Right forelimb (tissue), 1 donor: Measurements from ENCODE around the gene BEST4.
"Not testable (repeated sequence)": the region's sequence is repeated elsewhere in the genome, so short reads cannot be mapped to it uniquely, and the experiment has no call there.

Experiments used
- DNase-seq: peaks from one replicate; pipeline ENCODE4 v3.0.0-alpha.2; 2018

BEST4 gene

GRCh38 chr1:44776730-44777068 is 11.3 kb downstream of the BEST4 start:
- DNase-seq: peak; percentile 22

DNA sequence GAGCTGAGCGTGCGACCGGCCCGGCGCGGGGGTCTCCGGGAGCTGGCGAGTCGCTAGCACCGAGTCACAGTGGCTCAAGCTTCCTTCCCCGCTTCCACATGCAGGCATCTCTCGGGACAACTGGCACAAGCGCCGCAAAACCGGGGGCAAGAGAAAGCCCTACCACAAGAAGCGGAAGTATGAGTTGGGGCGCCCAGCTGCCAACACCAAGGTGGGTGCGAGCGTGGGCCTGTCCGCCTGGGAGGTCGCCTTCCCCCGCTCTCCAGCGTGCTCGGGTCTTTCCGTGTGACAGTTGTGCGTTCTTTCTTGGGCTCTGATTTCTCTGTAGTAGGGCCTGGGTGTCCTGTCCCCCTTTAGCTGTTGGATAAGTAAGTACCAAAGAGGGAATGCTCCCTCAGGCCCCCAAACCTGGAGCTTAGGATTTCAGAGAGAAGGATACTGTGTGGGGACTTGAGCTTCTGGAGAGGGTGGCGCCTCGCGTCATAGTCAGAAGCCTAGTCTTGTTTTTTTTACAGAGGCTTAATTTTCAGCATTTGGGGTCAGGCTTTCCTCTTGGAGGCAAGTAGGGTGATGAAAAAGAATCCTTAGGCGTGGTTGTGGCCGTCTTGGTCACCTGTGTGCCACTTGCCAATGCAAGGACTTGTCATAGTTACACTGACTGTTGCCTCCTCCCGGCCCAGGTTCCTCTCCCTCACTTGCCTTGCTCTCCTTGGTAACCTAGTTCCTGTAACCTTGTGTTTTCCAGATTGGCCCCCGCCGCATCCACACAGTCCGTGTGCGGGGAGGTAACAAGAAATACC is 11.8 kb downstream of the BEST4 start:
- no peak for DNase-seq

DNA sequence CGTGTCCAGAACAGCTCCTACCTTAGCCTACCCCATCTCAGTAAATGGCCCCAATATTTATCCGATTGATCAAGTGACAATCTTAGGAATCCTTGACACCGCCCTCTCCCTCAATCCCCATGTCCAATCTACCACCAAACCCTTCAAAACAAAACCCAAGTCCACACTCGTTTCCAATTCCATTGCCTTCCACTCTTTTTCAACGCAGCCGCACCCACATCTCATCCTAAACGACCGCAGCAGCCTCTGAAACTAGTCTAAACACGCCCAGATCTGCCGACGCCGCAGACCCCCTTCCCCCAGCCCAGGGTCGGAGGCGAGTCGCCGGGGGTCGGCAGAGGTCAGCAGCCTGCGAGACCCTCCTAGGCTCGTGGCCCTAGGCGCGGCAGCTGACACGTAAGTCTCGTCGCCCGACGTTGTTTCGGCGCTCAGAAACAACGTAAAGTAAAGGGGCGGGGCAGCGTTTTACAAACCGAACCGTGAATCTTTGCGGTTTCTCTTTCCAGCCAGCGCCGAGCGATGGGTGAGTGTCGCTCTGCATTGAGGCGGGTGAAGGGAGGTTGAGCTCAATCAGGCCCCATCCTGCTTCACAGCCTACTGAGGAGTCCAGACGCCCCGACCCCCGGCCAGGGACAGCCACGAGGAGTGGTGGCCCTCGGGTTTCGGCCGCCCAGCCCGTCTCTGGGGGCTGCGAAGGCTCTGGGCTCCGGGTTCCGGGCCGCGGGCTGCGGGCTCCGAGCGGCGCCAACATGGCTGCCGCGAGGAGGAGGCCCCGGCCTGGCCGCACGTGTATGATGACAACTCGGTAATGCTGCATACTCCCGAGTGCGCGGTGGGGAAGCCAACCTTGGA is 12.7 kb downstream of the BEST4 start, which contains the start of gene RPS8:
TSS of gene RPS8 (plus strand) at position 463 of the 852 bp plus-strand sequence. CDS start at position 520, 57 bp downstream.
- peak; percentile 94 for DNase-seq

DNA sequence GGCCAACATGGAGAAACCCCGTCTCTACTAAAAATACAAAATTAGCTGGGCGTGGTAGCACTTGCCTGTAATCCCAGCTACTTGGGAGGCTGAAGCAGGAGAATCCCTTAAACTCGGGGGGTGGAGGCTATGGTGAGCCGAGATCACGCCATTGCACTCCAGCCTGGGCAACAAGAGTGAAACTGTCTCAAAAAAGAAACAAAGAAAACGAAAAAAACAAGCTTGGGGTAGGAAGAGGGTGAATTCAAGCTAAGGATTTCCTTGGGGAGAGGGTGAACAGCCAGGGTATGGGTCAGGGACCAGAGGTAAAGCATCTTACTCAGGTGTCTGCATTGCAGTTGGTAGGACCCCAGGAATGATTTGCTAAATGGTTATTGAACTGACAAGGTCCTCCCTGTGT is 21.5 kb downstream of the BEST4 start:
- not testable (repeated sequence) for DNase-seq

- no peak for DNase-seq
Observed at GRCh38 chr1:44760876-44761275, 27.1 kb downstream of the BEST4 start.

DNA sequence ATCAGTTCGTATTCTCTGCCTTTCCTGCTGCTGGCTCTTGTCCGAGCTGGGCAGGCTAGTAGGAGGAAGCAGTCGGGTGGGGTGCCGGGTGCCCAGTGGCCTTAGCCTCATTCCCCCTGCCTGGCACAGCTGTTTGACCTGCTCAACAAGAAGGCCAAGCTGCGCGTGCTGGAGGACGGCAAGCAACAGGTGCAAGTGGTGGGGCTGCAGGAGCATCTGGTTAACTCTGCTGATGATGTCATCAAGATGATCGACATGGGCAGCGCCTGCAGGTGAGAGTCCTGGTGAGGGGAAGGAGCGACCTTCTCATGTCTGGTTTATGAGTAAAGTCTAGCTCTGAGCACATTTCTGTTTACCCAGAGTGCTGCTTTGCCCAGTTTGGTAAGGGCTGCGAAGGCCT is 28.9 kb downstream of the BEST4 start:
- DNase-seq: no peak

- DNase-seq: no peak
Observed at GRCh38 chr1:44757420-44757819, 30.6 kb downstream of the BEST4 start.

GRCh38 chr1:44747878-44748277 is 40.1 kb downstream of the BEST4 start:
- DNase-seq: no peak

DNA sequence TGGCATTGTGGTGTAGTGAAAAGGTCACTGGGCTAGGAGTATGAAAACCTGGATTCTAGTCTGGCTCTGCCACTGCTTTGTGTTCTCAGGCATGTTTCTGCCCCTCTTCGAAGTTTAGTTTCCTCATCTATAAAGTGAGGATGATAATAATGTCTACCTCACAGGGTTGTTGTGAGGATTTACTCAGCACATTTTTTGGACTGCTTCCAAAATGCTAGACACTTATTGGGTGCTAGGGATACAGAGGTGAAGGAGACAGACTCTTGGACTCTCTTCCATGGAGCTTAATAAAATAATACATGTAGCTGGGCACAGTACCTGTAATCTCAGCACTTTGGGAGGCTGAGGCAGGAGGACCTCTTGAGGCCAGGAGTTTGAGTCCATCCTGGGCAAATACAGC is 44.8 kb downstream of the BEST4 start:
- no peak for DNase-seq

DNA sequence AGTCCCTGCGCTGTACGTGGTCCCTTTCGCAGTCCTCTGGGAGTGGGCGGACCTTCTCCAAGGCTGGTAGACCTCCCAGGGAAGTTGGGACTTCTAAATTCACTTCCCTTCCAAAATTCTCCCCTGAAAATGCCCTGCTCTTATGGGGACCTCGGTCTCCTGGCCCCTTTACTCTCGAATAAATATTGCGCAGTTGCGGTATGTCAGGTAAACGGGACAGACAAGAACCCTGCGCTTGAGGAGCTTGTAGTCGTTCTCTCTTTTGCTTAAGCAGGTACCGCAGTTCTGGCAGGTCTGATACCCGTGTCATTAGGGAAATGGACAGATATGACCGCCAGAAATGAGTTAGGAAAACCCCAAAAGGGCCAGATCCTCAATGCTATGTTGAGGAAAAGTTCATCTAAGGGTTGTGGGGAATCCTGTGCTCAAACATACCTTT is 47.8 kb downstream of the BEST4 start:
- DNase-seq: no peak

DNA sequence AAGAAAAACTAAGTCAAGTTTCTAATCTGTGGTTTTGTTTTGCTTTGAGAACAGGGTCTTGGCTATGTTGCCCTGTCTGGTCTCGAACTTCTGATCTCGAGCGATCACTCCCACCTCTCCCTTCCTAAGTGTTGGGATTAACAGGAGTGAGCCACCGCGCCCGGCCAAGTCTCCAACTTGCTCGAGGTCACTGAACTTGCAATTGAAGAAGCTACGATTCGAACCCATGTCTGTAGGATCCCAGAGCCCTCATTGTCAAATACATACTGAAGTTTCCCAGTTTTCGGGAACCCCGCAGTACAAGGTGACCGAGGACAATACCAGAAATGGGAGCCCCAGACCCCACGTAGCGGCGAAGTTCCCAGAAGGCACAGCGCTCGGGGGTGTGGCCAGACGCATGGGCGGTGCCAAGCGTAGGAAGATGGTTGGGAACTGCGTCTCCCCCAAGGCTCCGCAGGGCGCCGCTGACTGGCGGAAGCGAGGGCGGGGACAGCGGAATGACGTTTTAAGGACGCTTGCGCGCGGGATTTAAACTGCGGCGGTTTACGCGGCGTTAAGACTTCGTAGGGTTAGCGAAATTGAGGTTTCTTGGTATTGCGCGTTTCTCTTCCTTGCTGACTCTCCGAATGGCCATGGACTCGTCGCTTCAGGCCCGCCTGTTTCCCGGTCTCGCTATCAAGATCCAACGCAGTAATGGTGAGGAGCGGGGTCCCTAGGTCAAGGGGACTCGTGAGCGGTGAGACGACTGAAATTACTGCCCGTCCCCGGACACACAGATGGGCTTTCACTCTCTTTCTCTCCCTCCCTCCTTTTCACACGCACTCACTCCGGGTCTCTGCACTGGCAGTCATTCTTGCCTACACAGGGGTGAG is 48.4 kb downstream of the BEST4 start, which contains the start of gene KIF2C:
TSS of gene KIF2C (plus strand) at position 531 of the 872 bp plus-strand sequence. CDS start at position 627, 96 bp downstream.
- DNase-seq: peak; percentile 98

DNA sequence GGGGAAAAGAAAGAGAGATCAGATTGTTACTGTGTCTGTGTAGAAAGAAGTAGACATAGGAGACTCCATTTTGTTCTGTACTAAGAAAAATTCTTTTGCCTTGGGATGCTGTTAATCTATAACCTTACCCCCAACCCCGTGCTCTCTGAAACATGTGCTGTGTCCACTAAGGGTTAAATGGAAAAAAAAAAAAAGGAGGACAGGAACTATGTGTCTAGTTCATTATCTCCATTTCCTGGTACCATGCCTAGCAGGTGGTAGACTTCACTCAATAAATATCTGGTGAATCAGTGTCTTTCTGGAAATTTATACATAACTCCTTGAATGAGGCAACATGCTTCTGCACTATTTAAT is 49.0 kb downstream of the BEST4 start:
- DNase-seq: not testable (repeated sequence)

DNA sequence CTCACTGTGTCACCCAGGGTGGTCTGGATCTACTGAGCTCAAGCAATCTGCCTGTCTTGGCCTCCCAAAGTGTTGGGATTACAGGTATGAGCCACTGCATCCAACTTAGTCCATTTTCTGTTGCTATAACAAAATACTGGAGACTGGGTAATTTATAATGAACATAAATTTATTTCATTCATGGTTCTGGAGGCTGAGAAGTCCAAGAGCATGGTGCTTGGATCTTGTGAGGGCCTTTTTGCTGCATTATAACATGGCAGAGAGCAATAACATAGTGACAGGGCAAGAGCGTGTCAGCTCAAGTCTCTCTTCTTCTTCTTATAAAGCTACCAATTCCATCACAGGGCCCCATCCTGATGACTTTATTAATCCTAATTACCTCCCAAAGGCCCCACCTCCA is 52.0 kb downstream of the BEST4 start:
- DNase-seq: no peak

DNA sequence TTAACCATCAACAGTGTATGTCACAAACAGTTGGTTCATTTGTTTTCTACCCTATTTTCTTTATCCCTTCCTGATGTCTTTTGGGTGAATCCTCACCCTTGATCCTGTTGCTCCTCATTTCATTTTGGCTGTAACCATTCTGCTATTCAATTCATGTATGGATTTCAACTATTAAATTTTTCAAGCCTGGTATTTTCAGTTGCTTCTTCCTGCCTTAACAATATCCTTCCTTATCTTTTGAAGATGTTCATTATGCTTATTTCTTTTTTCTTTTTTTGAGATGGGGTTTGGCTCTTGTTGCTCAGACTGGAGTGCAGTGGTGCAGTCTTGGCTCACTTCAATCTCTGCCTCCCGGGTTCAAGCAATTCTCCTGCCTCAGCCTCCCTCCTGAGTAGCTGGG is 54.2 kb downstream of the BEST4 start:
- no peak for DNase-seq
